Panc1 (cell line): ENCODE data around the gene ARR3. TPM values are rescaled to one million over a fixed set of nuclear protein-coding genes. Genes with fewer than 3 reads are reported as not detected.
"Not testable (repeated sequence)": the region's sequence is repeated elsewhere in the genome, so short reads cannot be mapped to it uniquely, and the experiment has no call there.

ENCODE experiments used
- ATAC-seq: fragments of 200-7000 bp; cut with Tn5 transposase; 2 replicates; pipeline ENCODE4 v1.9.1; 2020; ENCODE audit warnings: mild to moderate bottlenecking, moderate library complexity
- BruUV-seq: library from RNA; stranded (reverse); fragments of 400-500 nt; replicated peaks from 2 replicates; lab custom pipeline; 2021; lab: Mats Ljungman, UMichigan
- CTCF ChIA-PET: fragments of 300-600 bp; sonication (Branson Sonifier 250); formaldehyde crosslinking; loops from one replicate; lab custom pipeline; 2022; ENCODE audit warnings: antibody characterized with exemption; lab: Charles Lee
- POLR2A ChIA-PET: fragments of 300-600 bp; sonication (Branson Sonifier 250); formaldehyde crosslinking; loops from one replicate; lab custom pipeline; 2022; ENCODE audit warnings: antibody characterized with exemption; lab: Charles Lee
- DNase-seq: peaks from one replicate; pipeline ENCODE4 v3.0.0-alpha.2; 2010; ENCODE audit warnings: low read depth, low spot score
- H3K27ac ChIP-seq: 2 replicates; pipeline ENCODE4 v1.5.1; 2011; ENCODE audit warnings: mild to moderate bottlenecking, low read length, inconsistent platforms
- H3K27me3 ChIP-seq: fragments of 200-500 bp; sonication (Bioruptor generic); 2 replicates; pipeline ENCODE4 v1.6.0; 2014; ENCODE audit warnings: low read length, inconsistent platforms; ENCODE audit not compliant: control insufficient read depth, insufficient read depth
- H3K36me3 ChIP-seq: fragments of 200-500 bp; sonication (Bioruptor generic); 2 replicates; pipeline ENCODE4 v1.5.1; 2014; ENCODE audit warnings: inconsistent platforms, mild to moderate bottlenecking, low read length, moderate library complexity; ENCODE audit not compliant: control insufficient read depth, insufficient read depth
- H3K4me1 ChIP-seq: 2 replicates; pipeline ENCODE4 v1.5.1; 2011; ENCODE audit warnings: inconsistent platforms, mild to moderate bottlenecking, low read length, moderate library complexity; ENCODE audit not compliant: control insufficient read depth, insufficient read depth
- H3K4me3 ChIP-seq, 2 experiments: 2 replicates each; pipeline ENCODE4 v1.5.1; 2011 to 2012; ENCODE audit warnings: low read depth in 2 of 2, low read length in 2 of 2, mild to moderate bottlenecking in 2 of 2, inconsistent platforms in 1 of 2, moderate library complexity in 1 of 2
- H3K9me3 ChIP-seq: fragments of 200-500 bp; sonication (Bioruptor generic); 2 replicates; pipeline ENCODE4 v1.5.1; 2014; ENCODE audit warnings: low read depth, mild to moderate bottlenecking, inconsistent platforms, low read length, moderate library complexity; ENCODE audit not compliant: control insufficient read depth, insufficient read depth
- POLR2AphosphoS5 ChIP-seq: IDR thresholded peaks from 2 replicates; pipeline ENCODE4 v1.6.1; 2012; ENCODE audit warnings: mild to moderate bottlenecking, low read depth, low read length, moderate library complexity
- SIN3A ChIP-seq: IDR thresholded peaks from 2 replicates; pipeline ENCODE4 v1.6.1; 2012; ENCODE audit warnings: low read depth, mild to moderate bottlenecking, low read length, moderate library complexity, borderline replicate concordance; ENCODE audit not compliant: insufficient read depth
- TCF7L2 ChIP-seq: IDR thresholded peaks from 2 replicates; pipeline ENCODE4 v1.6.1; 2011; ENCODE audit warnings: mild to moderate bottlenecking, low read depth, low read length, inconsistent platforms
- in situ Hi-C: cut with HindIII; loops from 2 replicates; pipeline ENCODE4 v1.10.0; 2016; ENCODE audit warnings: low sequenced_read_pairs, low pct_unique_long_range_greater_than_20kb
- intact Hi-C: fragments of 100-400 bp; cut with micrococcal nuclease; formaldehyde crosslinking; loops from one replicate; pipeline ENCODE4 v1.10.0; 2022; ENCODE audit not compliant: unreplicated experiment
- total RNA-seq: library from RNA; stranded (reverse); gene quantifications from one replicate; pipeline ENCODE4 v1.2.1, GENCODE V29; 2021; ENCODE audit not compliant: unreplicated experiment
- TF ChIP-seq, protein P1 (sequence below): fragments of 450-650 bp; IDR thresholded peaks from 2 replicates; pipeline ENCODE4 v1.5.1; 2017; ENCODE audit warnings: mild to moderate bottlenecking
- TF ChIP-seq, protein P2 (sequence below), 2 experiments: IDR thresholded peaks; 2 replicates each; pipeline ENCODE4 v1.6.1; 2011 to 2012; ENCODE audit warnings: low read depth in 2 of 2, control low read depth in 1 of 2, low read length in 1 of 2, mild to moderate bottlenecking in 1 of 2, moderate library complexity in 1 of 2; ENCODE audit not compliant: insufficient read depth in 1 of 2

Gene ARR3
- total RNA-seq, 1 experiment from 2014 or later: not detected

DNA sequence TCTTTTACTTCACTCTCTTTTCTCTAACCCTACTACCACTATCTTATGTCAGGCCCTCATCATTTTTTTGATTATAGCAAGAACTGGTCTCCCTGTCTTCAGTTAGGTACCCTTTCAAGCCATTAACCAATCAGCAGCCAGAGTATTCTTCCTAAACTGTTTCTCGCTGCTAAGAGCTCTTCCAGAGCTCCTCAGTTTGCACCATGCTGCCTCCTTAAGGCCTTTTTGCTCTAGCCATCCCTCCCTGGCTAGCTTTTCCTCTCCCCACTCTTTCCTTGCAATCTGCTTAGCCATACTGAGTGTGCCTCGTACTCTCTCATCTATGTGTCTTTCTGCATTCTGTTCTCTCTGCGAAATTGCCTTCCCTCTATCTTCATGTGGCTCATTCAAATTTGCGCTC, 54.6 kb downstream of the ARR3 start:
- CTCF ChIA-PET: no interaction called here

DNA sequence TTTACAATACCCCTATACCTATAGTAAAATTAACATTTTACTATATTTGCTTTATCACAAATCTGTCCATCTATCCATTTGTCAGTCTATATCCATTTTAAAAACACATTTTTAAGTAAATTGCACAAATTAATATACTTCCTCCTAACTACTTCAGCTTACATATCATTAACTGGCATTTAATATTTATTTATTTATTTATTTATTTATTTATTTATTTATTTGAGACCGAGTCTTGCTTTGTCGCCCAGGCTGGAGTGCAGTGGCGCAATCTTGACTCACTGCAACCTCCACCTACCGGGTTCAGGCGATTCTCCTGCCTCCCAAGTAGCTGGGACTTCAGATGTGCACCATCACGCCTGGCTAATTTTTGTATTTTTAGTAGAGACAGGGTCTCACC, 55.5 kb downstream of the ARR3 start:
- H3K4me1 ChIP-seq, intact Hi-C loops, ATAC-seq, POLR2A ChIA-PET, H3K36me3 ChIP-seq, H3K27me3 ChIP-seq, H3K4me3 ChIP-seq, BruUV-seq, H3K9me3 ChIP-seq, in situ Hi-C loops, DNase-seq, CTCF ChIA-PET, H3K27ac ChIP-seq: not testable (repeated sequence)

More for the DNA sequence above, 54.6 kb downstream of the ARR3 start:
- Histone ChIP-seq H3K4me3 (no peak overlapping the region), H3K36me3 (no peaks in the 10 kb centered on the region; the same call in 1 of the 2 replicates), H3K27ac (no peak overlapping the region), H3K4me1 (no peaks in the 10 kb centered on the region), H3K27me3 (no peaks in the 10 kb centered on the region), H3K9me3 (no peaks in the 10 kb centered on the region)
- in situ Hi-C loops (no loop called here), intact Hi-C loops (no loop called here)
- POLR2A ChIA-PET: no interaction called here
- TF ChIP-seq, protein P1, sequence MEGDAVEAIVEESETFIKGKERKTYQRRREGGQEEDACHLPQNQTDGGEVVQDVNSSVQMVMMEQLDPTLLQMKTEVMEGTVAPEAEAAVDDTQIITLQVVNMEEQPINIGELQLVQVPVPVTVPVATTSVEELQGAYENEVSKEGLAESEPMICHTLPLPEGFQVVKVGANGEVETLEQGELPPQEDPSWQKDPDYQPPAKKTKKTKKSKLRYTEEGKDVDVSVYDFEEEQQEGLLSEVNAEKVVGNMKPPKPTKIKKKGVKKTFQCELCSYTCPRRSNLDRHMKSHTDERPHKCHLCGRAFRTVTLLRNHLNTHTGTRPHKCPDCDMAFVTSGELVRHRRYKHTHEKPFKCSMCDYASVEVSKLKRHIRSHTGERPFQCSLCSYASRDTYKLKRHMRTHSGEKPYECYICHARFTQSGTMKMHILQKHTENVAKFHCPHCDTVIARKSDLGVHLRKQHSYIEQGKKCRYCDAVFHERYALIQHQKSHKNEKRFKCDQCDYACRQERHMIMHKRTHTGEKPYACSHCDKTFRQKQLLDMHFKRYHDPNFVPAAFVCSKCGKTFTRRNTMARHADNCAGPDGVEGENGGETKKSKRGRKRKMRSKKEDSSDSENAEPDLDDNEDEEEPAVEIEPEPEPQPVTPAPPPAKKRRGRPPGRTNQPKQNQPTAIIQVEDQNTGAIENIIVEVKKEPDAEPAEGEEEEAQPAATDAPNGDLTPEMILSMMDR: no peak
- TF ChIP-seq, protein P2, sequence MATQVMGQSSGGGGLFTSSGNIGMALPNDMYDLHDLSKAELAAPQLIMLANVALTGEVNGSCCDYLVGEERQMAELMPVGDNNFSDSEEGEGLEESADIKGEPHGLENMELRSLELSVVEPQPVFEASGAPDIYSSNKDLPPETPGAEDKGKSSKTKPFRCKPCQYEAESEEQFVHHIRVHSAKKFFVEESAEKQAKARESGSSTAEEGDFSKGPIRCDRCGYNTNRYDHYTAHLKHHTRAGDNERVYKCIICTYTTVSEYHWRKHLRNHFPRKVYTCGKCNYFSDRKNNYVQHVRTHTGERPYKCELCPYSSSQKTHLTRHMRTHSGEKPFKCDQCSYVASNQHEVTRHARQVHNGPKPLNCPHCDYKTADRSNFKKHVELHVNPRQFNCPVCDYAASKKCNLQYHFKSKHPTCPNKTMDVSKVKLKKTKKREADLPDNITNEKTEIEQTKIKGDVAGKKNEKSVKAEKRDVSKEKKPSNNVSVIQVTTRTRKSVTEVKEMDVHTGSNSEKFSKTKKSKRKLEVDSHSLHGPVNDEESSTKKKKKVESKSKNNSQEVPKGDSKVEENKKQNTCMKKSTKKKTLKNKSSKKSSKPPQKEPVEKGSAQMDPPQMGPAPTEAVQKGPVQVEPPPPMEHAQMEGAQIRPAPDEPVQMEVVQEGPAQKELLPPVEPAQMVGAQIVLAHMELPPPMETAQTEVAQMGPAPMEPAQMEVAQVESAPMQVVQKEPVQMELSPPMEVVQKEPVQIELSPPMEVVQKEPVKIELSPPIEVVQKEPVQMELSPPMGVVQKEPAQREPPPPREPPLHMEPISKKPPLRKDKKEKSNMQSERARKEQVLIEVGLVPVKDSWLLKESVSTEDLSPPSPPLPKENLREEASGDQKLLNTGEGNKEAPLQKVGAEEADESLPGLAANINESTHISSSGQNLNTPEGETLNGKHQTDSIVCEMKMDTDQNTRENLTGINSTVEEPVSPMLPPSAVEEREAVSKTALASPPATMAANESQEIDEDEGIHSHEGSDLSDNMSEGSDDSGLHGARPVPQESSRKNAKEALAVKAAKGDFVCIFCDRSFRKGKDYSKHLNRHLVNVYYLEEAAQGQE (IDR thresholded peaks at IDR 0.05; ENCODE audit: insufficient read depth in 1 of 2, low read depth in 2 of 2, low read length in 1 of 2): no peak
- no peak for ATAC-seq
- no peak for DNase-seq
- no TSS peak for BruUV-seq

DNA sequence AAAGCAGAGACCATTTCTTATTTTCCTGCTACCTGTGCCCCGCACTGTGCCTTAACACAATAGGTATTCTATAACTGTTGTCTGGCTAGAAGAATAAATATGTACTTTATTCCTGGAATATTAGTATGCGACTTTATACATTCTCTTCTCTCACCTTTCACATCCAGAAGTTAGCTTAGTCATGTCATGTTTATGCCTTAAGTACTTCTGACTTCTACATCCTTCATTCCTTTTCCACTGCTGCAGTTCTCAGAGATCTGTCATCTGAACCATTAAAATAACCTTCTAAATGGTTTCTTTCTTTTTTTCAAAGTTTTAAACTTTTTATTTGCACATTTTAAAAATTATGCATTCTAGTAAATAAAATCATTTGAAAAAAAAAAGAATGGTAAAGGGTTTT, 56.2 kb downstream of the ARR3 start:
- TF ChIP-seq, protein P1: no peak
- TF ChIP-seq, protein P2 (IDR thresholded peaks at IDR 0.05; ENCODE audit: insufficient read depth in 1 of 2, low read depth in 2 of 2, low read length in 1 of 2): no peak
- TF ChIP-seq TCF7L2: no peak
- no peak for TF ChIP-seq POLR2AphosphoS5
- no peak for TF ChIP-seq SIN3A
- H3K27me3 ChIP-seq: no peaks in the 10 kb centered on the region
- H3K27ac ChIP-seq: no peak overlapping the region; the same call in 1 of the 2 replicates
- CTCF ChIA-PET: no interaction called here
- no peaks in the 10 kb centered on the region for H3K9me3 ChIP-seq
- ATAC-seq: no peak
- no peaks in the 10 kb centered on the region for H3K4me1 ChIP-seq
- no peaks in the 10 kb centered on the region; the same call in 1 of the 2 replicates for H3K36me3 ChIP-seq
- intact Hi-C loops (no loop called here), in situ Hi-C loops (no loop called here)
- POLR2A ChIA-PET: no interaction called here
- no peak overlapping the region for H3K4me3 ChIP-seq
- BruUV-seq: no TSS peak
- DNase-seq: no peak
